GM19099 (cell line): ENCODE data around the gene BACH2.

Source experiments
- POLR2A ChIP-seq: IDR thresholded peaks from 3 replicates; pipeline ENCODE4 v1.6.1; 2011; ENCODE audit warnings: low read depth; ENCODE audit not compliant: insufficient read length; ENCODE audit errors: extremely low read depth

The BACH2 gene

DNA sequence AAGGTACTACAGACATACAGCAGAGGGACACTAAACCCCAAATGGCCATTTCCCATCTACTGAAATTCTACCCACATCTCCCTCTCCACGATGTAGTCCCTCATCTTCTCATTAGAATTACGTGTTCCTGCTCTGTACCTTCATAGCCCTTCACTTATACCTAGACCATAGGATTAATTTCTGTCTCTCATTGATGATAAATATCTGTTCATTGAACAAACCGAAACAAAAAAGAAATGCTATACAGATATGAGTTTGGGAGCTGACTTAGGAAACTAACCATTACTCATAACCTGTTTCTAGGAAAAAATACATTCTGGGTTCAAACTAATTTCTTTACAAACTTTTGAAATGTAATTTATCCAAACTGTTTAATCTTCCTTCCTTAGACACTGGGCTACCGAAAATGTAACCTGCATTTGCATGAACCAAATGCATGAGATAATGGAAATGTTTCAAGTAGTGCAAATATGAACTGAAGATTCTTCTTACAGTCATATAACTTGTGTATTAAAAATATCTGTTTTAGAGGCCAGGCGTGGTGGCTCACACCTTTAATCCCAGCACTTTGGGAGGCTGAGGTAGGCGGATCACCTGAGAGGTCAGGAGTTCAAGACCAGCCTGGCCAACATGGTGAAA, 317.0 kb downstream of the BACH2 start:
- TF ChIP-seq POLR2A, result no peak

- no peak for TF ChIP-seq POLR2A
Observed at GRCh38 chr6:89978749-89979145, 317.9 kb downstream of the BACH2 start.

DNA sequence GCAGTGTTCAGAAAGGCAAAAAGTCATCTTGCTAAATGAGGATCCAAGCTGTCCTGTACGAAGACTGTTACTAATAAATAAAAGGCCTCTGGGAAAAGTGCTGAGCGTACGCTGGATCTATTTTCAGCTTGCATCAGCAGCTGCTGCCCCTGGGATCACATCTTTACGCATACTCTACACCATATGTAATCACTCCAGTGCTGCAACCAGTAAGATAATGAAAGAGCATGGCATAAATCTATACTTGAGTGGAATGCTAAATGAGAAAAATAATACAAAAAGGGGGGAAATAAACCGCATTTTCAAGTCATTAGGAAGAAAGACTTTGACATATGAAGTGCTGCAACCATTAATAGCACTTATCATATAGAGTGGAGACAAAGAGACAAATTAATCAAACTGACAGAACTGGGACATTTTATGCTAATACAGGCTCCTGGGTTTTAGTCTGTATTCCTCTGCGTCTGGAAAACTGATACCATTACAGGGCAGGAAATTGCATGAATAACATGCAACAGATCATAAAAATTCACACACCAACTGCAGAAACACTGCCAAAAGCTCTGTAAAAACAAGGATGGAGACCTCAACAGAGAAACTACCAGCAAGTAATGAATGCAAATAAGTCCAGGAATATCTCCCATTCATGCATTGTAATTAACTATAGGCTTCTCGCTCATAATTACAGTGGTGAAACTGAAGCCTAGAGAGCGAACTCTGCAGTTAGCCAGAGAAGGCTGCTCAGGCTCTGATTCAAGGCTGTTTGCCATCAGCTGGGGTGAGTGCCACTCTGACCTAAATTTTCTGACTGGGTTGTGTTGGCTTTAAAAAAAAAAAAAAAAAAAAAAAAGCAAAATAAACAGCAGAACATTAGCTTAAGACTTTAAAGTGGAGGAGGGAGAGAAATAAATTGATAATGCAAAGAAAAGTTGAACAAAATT, 318.6 kb downstream of the BACH2 start:
- no peak for TF ChIP-seq POLR2A

- no peak for TF ChIP-seq POLR2A
Observed at GRCh38 chr6:89976694-89977020, 320.0 kb downstream of the BACH2 start.

DNA sequence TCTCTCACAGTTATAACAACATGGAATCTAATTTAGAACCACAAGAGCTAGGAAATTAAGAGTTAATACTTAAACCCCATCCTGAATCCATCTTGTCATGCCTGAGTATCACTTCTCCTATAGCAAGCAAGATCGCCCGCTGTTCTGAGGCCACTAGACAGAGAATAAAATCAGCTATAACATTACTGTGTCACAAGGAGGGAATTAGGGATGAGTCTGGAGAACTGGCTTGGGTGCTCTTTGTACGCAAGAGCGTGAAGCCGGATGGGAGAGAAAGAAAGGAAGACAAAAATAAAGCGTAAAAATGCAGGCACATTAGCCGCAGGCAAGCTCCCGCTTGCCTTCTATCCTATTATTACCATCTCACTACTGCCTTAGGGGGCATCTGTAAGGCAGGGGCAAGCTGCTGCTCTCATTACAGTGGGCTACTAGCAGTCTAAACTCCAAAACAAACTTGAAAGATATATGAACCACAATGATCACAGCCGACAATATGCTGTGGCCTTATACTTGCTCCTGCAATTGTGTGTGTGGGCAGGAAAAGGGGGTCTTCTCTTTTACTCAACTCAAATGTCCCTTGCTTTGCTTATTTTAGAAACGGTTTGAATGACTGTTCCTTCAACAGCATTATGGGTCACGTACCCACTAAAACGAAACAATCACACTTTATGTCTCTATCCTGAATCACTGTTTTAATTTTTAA, 320.5 kb downstream of the BACH2 start:
- no peak for TF ChIP-seq POLR2A

- no peak for TF ChIP-seq POLR2A
Observed at GRCh38 chr6:89975366-89975765, 321.3 kb downstream of the BACH2 start.

DNA sequence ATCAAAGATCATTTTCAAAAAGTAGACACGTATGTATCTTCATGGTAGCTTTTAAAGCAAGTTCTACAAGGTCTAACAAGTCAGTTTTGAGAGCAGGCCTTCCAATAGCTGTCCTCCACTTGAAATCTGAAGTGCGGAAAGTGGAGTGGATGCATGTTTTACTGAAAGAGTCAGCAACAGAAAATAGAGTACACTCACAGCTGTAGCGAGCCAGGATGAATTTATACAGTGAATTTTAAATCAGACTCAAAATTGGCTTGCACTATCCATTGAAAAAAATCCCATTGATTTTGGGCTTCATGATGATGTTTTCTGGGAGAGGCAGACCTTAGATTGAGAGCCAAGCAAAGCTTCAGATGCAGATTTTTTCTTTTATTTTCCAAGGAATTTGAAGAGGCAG, 321.8 kb downstream of the BACH2 start:
- no peak for TF ChIP-seq POLR2A

GRCh38 chr6:89972025-89972381, 324.6 kb downstream of the BACH2 start:
- TF ChIP-seq POLR2A, result no peak

- no peak for TF ChIP-seq POLR2A
Observed at GRCh38 chr6:89970609-89971337, 325.9 kb downstream of the BACH2 start.

- TF ChIP-seq POLR2A, result no peak
Observed at GRCh38 chr6:89970072-89970471, 326.6 kb downstream of the BACH2 start.

DNA sequence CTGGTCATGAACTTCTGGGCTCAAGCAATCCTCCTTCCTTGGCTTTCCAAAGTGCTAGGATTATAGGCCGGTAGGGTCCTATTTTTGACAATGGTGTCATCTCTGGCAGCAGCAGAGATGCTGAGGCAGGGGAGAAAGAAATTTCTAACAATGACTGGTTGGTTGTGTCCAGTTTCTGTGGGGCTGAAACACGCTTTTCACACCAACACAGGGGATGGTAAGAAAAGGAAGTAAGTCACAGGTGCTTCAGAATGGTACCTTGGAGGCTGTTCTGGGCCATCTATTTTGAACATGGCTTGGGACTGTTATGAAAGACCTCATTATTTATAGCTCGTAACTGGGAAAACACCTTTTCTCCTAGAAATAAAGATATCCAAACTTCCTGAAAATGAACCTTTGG, 329.7 kb downstream of the BACH2 start:
- no peak for TF ChIP-seq POLR2A

DNA sequence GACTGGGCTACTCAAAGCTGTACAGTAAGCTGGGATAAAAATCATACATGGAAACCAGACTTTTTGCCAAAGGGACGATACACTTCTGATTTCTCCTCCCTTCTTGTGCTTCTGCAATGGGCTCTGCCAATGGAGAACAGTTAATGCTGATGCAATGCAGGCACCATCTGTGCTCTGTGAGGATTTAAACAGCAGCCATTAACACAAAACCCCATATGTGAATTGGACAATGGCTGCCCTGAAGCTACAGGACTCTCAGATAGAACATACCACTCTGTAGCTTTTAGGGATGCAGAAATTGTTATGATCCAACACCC, 330.5 kb downstream of the BACH2 start:
- TF ChIP-seq POLR2A, result no peak

DNA sequence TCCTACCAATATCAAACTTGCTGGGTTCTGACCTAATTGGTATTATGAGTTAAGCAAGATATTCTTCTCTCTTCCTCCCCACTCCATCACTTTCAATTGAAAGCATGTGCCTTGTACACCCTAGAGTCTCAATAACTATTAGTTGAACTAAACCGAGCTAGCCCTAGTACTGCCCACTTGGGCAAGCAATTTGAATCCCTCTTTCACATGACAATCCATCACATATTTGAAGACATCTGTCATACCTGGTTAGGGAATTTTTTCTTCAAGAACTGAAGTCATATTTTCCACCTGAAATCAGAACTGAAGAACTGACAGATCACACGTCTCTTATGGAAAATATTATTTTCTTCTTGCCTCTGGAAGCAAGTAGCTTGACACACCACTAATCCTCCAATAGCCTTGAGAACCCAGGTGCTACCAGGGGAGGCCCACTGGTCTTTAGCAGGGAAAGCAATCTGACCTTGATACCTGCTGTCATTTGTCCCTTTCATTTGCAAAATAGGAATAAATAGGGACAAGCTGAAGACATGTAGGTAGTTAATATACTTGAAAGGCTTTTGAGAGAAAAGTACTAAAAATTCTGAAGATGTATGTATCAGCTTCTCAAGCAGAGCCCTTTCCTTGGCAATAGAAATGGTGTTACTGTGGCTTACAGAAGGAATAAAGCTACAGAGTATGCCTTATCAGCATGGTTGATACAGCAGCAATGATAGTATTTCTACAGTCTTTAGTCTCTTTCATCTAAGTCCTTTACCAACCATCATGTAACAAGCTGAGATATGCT, 331.0 kb downstream of the BACH2 start:
- TF ChIP-seq POLR2A, result no peak

DNA sequence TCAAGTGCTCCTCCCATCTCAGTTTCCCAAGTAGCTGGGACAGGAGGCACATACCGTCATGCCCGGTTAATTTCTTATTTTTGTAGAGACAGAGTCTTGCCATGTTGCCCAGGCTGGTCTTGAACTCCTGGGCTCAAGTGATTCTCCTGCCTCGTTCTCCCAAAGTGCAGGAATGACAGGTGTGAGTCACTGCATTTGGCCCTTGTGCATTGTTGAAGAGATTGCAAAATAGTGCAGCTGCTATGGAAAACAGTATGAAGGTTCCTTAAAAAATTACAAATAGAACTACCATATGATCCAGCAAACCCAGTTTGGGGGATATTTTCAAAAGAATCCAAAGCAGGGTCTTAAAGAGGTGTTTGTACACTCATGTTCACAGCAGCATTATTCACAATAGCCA, 333.3 kb downstream of the BACH2 start:
- TF ChIP-seq POLR2A, result no peak

- no peak for TF ChIP-seq POLR2A
Observed at GRCh38 chr6:89961481-89961880, 335.2 kb downstream of the BACH2 start.
